ENCODE measurements around the gene ALOX12.

- TF ChIP-seq CTCF (optimal IDR thresholded peaks at IDR 0.05 in 1 of 3, IDR thresholded peaks at IDR 0.05 in 1 of 3, conservative IDR thresholded peaks at IDR 0.05 in 1 of 3; ENCODE audit: extremely low read depth in 1 of 3, insufficient read depth in 2 of 3, low read length in 3 of 3) (no peak), EZH2 (IDR thresholded peaks at IDR 0.05; ENCODE audit: low read length) (no peak)
These were observed 60.5 kb downstream of the ALOX12 start for GRCh38 chr17:7056386-7056785.

Measured in keratinocyte (primary cell).